ENCODE measurements around the gene CD93.

CD93 gene

GRCh38 chr20:23052904-23053303, 33.2 kb downstream of the CD93 start:
- DNase-seq: no peak

- peak; percentile 10 to 58 for DNase-seq
Observed at GRCh38 chr20:23050847-23051627, 35.1 kb downstream of the CD93 start.

GRCh38 chr20:23050076-23050838, 35.9 kb downstream of the CD93 start:
- peak in 1 of 2 donors; percentile 31 for DNase-seq

GRCh38 chr20:23049201-23050075, 36.7 kb downstream of the CD93 start, which contains the start of gene THBD:
Gene THBD, minus strand, starts transcription at chr20:23049672. Its CDS starts 168 bp downstream, at chr20:23049504.
- DNase-seq: peak in 1 of 2 donors; percentile 38

- DNase-seq: peak; percentile 11 to 61
Observed at GRCh38 chr20:23048283-23049200, 37.6 kb downstream of the CD93 start.

GRCh38 chr20:23047738-23048214, 38.3 kb downstream of the CD93 start:
- DNase-seq: no peak

- no peak for DNase-seq
Observed at GRCh38 chr20:23047001-23047737, 39.0 kb downstream of the CD93 start.

- no peak for DNase-seq
Observed at GRCh38 chr20:23046431-23046830, 39.7 kb downstream of the CD93 start.

- DNase-seq: no peak
Observed at GRCh38 chr20:23043376-23043775, 42.7 kb downstream of the CD93 start.

GRCh38 chr20:23042270-23042669, 43.9 kb downstream of the CD93 start:
- DNase-seq: no peak

- DNase-seq: no peak
Observed at GRCh38 chr20:23039885-23040508, 46.1 kb downstream of the CD93 start.

- no peak for DNase-seq
Observed at GRCh38 chr20:23039136-23039875, 46.8 kb downstream of the CD93 start.

GRCh38 chr20:23037017-23037481, 49.1 kb downstream of the CD93 start:
- DNase-seq: no peak

GRCh38 chr20:23036371-23036770, 49.8 kb downstream of the CD93 start:
- no peak for DNase-seq

- no peak for DNase-seq
Observed at GRCh38 chr20:23035731-23036130, 50.4 kb downstream of the CD93 start.

- no peak for DNase-seq
Observed at GRCh38 chr20:23034721-23035671, 51.1 kb downstream of the CD93 start, which contains the start of gene SSTR4. Gene SSTR4, plus strand, starts transcription at chr20:23035312. Its CDS starts 172 bp downstream, at chr20:23035484.

GRCh38 chr20:23033918-23034317, 52.2 kb downstream of the CD93 start:
- DNase-seq: no peak

GRCh38 chr20:23032750-23033078, 53.4 kb downstream of the CD93 start:
- DNase-seq: no peak

All from CD4-positive, alpha-beta T cell treated with Interleukin-1 beta for 1 hour (primary cell).